ENCODE measurements around the gene C16orf92. TPM values are rescaled to one million over a fixed set of nuclear protein-coding genes. Genes with fewer than 3 reads are reported as not detected.

The C16orf92 gene
- total and polyA plus RNA-seq, 2 of the 13 experiments (the other 11 are each of a cell fraction or from before 2014, with no cell fraction given) = not detected

DNA sequence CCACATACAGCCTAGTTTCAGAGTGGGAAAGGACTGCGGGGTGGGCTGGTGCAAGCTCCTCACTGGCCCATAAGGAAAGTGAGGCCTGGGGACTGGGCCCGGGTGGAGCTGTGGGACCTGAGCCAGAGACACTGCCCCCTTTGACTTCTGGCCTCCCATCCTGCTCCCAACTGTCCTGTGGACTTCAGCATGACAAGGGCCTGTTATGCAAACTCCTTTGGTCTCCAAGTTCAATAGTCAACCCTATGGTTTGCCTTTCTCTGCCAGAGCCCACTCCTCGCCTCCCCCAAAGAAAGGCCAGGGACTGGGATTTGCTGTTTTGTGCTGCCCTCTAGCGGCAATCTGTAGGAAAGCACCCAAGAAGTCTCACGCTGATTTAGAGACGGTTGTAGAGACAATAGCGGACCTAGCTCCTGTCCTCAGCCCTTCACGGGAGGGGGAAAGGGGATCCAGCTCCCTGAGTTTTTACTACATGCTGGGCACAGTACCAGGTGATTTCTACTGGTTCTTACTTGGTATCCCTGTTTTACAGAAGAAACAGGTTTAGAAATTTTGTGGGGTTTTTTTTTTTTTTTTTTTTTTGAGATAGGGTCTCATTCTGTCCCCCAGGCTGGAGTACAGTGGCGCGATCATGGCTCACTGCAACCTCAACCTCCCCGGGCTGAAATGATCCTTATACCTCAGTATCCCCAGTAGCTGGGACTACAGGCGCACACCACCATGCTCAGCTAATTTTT lies 9.3 kb downstream of the C16orf92 start (continued):
- TF ChIP-seq SOX13 (IDR thresholded peaks at IDR 0.05) (no peak), SOX13 (CRISPR knock-in tag; conservative IDR thresholded peaks at IDR 0.05 in 1 of 2, IDR thresholded peaks at IDR 0.05 in 1 of 2) (0 out of 4 replicates have a peak, but pooled peaks of 1 of the 2 experiments have one; percentile 10), NFATC3 (CRISPR knock-in tag; IDR thresholded peaks at IDR 0.05) (0 out of 2 replicates have a peak, but pooled peaks have one; percentile 37), HNF4G (IDR thresholded peaks at IDR 0.05; ENCODE audit: borderline replicate concordance, low read depth, low read length) (0 out of 2 replicates have a peak, but pooled peaks have one; percentile 57), HNF4G (CRISPR knock-in tag; IDR thresholded peaks at IDR 0.05; ENCODE audit: borderline replicate concordance, low read depth) (no peak), TBX3 (IDR thresholded peaks at IDR 0.05; ENCODE audit: borderline replicate concordance) (no peak), ZNF317 (CRISPR knock-in tag; IDR thresholded peaks at IDR 0.05) (no peak), JUN (CRISPR knock-in tag; IDR thresholded peaks at IDR 0.05) (no peak), AHR (CRISPR knock-in tag; IDR thresholded peaks at IDR 0.05) (no peak), KAT8 (CRISPR knock-in tag; IDR thresholded peaks at IDR 0.05) (peak; percentile 29; the same call in 1 of the 2 replicates), ZNF703 (CRISPR knock-in tag; IDR thresholded peaks at IDR 0.05; ENCODE audit: borderline replicate concordance) (no peak), NONO (IDR thresholded peaks at IDR 0.05) (no peak), NONO (CRISPR knock-in tag; conservative IDR thresholded peaks at IDR 0.05) (0 out of 2 replicates have a peak, but pooled peaks have one; percentile 25), RFXANK (CRISPR knock-in tag; IDR thresholded peaks at IDR 0.05) (no peak), SMAD1 (CRISPR knock-in tag; IDR thresholded peaks at IDR 0.05; ENCODE audit: borderline replicate concordance, low read depth) (no peak), MTA3 (CRISPR knock-in tag; IDR thresholded peaks at IDR 0.05) (no peak)
- TF ChIP-seq, protein P1, sequence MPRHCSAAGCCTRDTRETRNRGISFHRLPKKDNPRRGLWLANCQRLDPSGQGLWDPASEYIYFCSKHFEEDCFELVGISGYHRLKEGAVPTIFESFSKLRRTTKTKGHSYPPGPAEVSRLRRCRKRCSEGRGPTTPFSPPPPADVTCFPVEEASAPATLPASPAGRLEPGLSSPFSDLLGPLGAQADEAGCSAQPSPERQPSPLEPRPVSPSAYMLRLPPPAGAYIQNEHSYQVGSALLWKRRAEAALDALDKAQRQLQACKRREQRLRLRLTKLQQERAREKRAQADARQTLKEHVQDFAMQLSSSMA (CRISPR knock-in tag; IDR thresholded peaks at IDR 0.05) = no peak
- TF ChIP-seq, protein P2, sequence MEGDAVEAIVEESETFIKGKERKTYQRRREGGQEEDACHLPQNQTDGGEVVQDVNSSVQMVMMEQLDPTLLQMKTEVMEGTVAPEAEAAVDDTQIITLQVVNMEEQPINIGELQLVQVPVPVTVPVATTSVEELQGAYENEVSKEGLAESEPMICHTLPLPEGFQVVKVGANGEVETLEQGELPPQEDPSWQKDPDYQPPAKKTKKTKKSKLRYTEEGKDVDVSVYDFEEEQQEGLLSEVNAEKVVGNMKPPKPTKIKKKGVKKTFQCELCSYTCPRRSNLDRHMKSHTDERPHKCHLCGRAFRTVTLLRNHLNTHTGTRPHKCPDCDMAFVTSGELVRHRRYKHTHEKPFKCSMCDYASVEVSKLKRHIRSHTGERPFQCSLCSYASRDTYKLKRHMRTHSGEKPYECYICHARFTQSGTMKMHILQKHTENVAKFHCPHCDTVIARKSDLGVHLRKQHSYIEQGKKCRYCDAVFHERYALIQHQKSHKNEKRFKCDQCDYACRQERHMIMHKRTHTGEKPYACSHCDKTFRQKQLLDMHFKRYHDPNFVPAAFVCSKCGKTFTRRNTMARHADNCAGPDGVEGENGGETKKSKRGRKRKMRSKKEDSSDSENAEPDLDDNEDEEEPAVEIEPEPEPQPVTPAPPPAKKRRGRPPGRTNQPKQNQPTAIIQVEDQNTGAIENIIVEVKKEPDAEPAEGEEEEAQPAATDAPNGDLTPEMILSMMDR (CRISPR knock-in tag; IDR thresholded peaks at IDR 0.05) = peak; percentile 97
- TF ChIP-seq, protein P3, sequence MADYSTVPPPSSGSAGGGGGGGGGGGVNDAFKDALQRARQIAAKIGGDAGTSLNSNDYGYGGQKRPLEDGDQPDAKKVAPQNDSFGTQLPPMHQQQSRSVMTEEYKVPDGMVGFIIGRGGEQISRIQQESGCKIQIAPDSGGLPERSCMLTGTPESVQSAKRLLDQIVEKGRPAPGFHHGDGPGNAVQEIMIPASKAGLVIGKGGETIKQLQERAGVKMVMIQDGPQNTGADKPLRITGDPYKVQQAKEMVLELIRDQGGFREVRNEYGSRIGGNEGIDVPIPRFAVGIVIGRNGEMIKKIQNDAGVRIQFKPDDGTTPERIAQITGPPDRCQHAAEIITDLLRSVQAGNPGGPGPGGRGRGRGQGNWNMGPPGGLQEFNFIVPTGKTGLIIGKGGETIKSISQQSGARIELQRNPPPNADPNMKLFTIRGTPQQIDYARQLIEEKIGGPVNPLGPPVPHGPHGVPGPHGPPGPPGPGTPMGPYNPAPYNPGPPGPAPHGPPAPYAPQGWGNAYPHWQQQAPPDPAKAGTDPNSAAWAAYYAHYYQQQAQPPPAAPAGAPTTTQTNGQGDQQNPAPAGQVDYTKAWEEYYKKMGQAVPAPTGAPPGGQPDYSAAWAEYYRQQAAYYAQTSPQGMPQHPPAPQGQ (CRISPR knock-in tag; IDR thresholded peaks at IDR 0.05; ENCODE audit: borderline replicate concordance) = no peak
- TF ChIP-seq, protein P4, sequence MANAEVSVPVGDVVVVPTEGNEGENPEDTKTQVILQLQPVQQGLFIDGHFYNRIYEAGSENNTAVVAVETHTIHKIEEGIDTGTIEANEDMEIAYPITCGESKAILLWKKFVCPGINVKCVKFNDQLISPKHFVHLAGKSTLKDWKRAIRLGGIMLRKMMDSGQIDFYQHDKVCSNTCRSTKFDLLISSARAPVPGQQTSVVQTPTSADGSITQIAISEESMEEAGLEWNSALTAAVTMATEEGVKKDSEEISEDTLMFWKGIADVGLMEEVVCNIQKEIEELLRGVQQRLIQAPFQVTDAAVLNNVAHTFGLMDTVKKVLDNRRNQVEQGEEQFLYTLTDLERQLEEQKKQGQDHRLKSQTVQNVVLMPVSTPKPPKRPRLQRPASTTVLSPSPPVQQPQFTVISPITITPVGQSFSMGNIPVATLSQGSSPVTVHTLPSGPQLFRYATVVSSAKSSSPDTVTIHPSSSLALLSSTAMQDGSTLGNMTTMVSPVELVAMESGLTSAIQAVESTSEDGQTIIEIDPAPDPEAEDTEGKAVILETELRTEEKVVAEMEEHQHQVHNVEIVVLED (CRISPR knock-in tag; IDR thresholded peaks at IDR 0.05; ENCODE audit: borderline replicate concordance) = peak; percentile 18; the same call in 1 of the 2 replicates
- TF ChIP-seq, protein P5, sequence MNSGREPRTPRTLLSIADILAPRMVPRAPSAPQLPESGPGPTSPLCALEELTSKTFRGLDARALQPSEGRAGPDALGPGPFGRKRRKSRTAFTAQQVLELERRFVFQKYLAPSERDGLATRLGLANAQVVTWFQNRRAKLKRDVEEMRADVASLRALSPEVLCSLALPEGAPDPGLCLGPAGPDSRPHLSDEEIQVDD (CRISPR knock-in tag; IDR thresholded peaks at IDR 0.05; ENCODE audit: borderline replicate concordance) = no peak
